T1000 (cell line): ENCODE measurements around the gene SULT4A1.

Source experiments
- DNase-seq: peaks from one replicate; lab custom pipeline; 2025; ENCODE audit warnings: mixed read lengths; lab: John Stamatoyannopoulos, UW

SULT4A1 gene

DNA sequence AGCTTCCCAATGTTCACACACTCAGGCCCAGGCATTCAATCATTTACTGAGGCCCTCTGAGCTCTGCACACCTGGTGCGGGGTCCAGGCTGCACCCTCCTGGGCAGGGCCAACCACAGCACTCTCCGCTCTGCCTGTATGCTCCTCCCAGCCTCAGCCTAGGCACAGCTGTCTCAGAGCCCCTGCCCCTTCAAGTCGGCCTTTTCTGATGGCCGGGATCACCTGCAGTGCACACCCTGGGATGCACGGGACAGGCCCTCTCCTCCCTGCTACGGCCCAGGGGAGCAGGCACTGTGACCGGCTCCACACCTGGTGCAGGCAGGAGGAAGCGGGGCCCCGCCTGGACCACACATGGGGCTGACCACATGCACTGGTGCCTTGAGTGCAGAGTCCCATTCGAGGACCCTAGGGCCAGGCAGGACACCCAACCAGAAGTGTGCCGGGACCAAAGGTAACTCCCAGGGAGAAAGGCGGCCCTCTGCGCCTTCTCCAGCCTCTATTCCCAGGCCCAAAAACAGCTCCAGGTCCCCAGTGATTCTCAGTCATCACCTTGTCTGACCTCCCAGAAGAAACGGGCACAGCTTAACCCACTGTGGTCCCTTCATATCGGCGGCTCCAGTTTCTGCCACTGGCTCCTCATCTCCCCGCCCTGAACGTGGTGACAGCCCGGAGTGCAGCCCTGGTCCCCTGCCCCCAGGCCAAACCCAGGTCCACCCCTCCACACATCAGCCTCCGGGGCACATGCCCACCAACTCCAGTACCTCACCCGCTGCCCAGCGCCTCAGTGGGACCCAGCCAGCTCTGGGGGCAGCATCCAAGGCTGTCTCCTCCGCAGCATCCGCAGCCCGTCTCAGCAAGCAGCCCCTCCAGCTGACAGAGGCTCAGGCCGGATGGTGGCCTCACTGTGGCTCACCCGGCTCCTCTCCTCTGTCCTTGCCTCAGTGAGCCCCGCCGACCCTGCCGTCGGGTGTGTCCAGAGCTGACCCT lies 17.5 kb downstream of the SULT4A1 start:
- no peak for DNase-seq

DNA sequence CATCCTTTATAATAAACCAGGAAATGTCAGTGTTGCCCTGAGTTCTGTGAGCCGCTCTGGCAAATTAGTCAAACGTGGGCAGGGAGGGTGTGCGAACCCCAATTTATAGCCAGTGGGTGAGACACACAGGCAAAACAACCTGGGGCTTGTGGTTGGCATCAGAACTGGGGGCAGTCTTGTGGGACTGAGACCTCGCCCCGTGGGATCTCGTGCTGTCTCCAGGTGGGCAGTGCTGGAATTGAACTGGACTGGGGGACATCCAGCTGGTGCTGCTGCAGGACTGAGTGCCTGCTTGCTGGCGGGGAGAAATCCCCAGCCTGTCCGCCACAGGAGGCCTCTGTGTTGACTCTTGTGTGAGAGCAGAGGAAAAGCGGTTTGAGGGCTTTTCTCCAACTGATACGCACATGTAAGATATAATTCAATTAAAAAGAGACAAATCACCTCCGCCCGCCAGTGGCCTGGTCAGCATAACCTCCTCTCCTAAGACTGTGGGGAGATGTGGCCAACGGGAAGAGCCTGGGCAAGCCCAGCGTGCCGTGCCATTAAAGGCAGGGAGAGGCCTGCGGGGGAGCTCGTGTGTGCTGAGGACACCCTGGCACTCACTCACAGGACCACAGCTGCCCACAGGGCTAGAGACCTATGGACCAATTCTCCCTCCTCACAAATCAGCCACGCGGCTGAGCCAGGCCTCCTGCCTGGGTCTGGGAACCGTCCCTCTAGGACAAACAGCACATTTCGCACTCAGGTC lies 18.4 kb downstream of the SULT4A1 start:
- DNase-seq, result no peak

DNA sequence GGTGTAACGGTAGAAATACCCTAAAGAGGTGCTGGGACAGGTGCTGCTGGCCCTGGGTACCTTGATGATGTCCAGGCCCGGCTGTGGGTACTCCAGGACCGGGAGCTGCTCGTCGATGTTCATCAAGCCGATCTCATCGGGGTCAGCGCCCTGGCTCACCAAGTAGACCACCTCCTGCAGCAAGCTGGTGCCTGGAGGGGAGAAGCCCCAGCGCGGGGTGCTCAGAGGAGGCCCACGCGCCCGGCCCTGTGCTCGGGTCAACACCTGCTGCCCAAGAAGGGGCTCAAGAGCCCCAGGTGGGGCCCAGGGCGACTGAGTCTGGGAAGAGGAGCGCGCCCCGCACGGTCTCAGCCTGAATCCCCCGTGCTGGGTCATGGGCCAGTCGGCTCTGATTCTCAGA lies 20.6 kb downstream of the SULT4A1 start:
- DNase-seq, result no peak

DNA sequence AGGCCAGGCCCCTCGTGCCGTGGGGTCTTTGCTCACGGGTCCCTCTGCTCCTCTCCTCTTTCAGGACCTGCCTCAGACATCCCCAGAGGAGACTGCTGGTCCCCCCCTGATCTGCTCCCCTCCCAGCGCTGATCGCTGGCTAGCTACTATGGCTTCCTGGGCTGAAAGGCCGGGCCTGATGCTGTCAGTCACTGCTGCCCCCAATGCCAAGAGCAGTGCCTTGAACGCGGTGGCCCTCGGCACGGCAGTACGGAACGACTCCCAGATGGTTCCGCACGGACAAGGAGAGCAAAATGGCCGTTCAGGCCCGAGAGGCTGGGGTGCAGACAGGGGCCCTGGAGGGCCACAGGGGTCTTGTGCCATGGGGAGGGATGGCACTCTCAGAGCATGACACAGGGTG lies 21.5 kb downstream of the SULT4A1 start:
- DNase-seq, result no peak

GRCh38 chr22:43840431-43840830 lies 21.9 kb downstream of the SULT4A1 start:
- DNase-seq, result no peak

GRCh38 chr22:43839781-43840180 lies 22.5 kb downstream of the SULT4A1 start:
- DNase-seq, result no peak

GRCh38 chr22:43838571-43839307 lies 23.6 kb downstream of the SULT4A1 start:
- DNase-seq, result no peak

DNA sequence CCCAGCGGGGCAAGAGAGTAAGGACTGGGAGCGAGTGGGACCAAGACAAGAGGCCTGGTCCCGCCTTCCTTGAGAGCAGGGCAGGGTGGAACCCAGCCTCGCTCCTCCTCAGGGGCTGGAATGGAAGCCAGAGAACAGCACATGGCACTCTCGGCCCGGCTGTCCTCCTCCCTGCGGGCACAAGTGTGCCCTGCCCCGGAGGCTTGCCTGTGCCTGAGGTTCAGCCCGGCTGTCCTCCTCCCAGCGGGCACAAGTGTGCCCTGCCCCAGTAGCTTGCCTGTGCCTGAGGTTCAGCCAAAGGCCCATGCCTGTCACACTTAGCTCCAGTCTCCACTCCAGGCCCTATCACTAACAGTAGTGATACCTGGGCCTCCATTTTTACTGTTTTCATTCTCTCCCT lies 24.2 kb downstream of the SULT4A1 start:
- DNase-seq, result no peak

GRCh38 chr22:43837666-43838065 lies 24.6 kb downstream of the SULT4A1 start:
- DNase-seq, result no peak

DNA sequence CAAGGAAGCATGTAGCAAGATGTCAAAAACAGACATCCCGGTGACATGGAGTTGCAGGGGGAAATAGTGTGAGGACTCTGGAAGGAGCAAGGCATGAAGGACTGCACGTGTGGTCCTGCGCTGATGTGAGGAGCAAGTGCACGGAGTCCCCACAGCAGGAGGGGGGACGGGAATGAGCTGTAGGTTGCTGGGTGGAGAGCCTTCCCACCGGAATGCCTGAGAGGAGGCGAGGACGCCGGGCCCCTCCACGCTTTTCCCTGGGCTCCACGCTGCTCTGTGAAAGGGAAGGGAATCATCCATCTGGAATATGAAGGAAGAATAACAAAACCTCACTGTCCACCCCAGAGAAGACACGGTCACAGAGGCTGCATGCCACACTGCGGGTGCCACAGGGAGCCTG lies 26.6 kb downstream of the SULT4A1 start:
- no peak for DNase-seq

- no peak for DNase-seq
These were observed 27.1 kb downstream of the SULT4A1 start for GRCh38 chr22:43835166-43835565.

DNA sequence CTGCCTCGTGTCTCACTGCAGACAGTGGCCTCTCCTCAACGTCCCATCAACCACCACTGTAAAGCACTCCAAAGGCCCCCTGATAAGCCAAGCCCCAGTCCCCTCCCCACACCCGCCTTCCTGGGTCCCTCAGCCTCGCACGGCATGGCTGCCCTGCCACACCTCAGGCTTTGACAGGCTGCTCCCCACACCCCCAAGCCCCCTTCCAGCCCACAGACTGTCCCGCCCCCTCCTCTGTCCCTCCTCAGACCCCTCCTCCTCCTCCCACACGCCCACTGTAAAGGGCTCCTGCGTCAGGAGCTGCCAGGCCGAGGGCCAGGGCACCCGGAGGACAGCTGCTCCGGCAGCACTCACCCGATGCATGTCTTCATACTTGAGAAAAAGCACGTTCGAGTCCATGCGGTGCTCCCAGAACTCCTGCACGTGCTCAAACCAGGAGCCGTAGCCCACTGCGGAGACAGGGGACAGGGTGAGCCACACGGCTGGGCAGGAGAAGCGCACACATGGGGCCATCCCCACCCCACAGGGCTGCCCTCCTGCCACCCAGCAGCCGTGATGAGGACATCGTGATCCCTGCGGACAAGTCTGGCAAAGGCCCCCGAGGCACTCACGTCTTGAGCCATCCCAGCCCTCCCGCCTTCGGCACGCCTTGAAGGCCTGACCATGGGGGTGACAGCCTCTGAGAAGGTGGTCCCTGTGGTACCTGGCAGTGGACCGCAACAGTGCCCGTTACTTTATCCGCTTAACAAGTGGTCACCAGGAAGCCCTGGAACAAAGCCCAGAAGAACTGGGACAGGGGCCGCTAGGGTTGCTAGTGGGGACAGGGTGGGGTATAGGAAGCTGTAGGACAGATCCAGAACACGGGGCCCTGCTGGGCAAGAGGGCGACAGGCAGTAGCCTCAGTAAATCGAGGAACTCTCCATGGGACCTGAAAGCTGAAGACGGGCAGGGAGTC lies 28.8 kb downstream of the SULT4A1 start:
- no peak for DNase-seq

- DNase-seq, result no peak
These were observed 29.7 kb downstream of the SULT4A1 start for GRCh38 chr22:43832393-43833265.

DNA sequence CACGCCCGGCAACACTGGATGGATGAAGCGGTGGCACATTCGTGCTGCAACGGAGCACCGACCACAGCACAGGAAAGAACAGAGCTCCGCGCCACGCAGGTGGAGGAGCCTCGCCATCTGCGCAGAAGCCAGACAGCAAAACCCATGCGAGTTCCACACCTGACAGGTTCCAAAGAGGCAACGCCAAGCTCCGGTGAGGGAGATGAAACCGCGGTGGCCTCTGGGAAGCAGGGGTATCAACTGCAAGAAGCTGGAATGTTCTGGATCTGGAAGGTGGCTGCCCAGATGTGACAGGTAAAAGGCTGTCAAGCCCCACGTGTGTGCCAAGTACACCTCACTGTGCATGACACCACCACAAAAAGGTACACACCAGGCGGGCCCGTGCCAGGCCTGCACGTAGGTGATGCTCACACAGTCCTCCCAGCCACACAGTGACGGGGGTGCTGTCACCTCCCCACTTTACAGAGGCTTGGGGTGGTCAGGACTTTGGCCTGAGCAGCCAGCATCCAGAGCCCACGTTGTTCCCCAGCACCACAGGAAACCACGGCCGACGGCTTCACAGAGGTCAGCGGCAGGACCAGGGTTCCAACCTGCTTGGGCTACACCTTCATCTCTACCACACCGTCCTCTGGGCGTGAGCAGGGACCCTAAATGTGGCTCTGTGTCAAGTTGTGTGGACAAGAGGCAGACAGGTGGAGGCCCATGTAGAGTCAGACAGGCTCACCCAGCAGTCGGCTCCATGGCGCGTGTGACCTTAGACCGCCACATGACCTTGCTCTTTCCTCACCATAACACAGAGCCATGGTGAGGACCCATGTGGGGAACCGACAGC lies 30.5 kb downstream of the SULT4A1 start:
- DNase-seq, result no peak

GRCh38 chr22:43830931-43831560 lies 31.3 kb downstream of the SULT4A1 start:
- DNase-seq, result no peak

DNA sequence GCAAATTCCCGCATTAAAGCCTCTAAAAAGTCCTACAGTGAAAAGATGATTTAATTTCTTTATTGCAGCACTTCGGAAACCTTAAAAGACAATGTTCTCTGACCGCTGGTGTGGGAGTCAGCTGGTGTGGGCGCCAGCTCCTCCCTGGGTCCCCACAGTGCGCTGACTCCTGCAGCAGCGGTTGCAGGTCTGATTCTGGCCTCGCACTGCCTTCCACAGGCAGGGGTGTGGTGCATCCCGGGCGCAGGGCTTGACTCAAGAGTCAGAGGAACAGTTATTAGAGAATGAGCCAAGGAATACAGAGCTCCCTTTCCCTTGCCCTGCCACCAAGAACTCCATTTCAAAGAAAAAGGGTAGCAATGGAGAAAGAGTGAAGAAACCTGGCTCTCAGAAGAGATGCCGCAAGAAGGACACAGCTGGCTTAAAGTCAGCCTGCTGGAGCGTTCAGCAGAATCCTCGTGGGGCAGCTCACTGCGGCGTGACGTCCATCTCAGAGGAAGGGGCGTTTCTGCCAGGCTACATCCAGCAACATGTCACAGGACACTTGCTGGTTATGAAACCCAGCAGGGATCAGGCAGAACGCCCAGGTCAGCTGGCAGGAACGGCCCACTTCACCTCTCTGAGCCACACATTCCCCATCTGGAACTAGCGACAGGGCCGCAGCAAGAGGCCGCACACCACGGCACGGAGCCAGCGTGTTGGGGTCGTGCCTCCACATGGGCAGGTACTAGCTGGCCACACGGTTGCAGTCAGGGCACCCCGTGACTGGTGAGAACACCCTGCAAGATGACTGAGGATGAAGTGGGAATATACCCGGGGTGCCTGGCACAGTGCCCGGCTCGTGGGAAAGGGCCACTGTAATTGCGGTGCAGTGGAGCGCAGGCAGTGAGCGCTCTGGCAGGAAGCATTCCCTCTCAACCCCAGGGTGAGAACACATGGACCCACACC lies 32.1 kb downstream of the SULT4A1 start:
- DNase-seq, result no peak

- no peak for DNase-seq
These were observed 33.1 kb downstream of the SULT4A1 start for GRCh38 chr22:43828998-43829782.
